Gastrocnemius medialis (tissue), 4 donors: ENCODE data around the gene FGF14. TPM values are rescaled to one million over a fixed set of nuclear protein-coding genes. Genes with fewer than 3 reads are reported as not detected.
"Not testable (repeated sequence)": the region's sequence is repeated elsewhere in the genome, so short reads cannot be mapped to it uniquely, and the experiment has no call there.

Source experiments
- ATAC-seq, 2 donors: fragments of 150-250 bp; one replicate each; pipeline ENCODE4 v1.9.1; 2016
- DNase-seq, 2 donors: peaks; one replicate each; pipeline ENCODE4 v3.0.0-alpha.2; 2019
- H3K27ac ChIP-seq, 4 donors: fragments of 200-600 bp; sonication (generic); 1 replicate in 1 of 4; 2 replicates in 3 of 4; pipeline ENCODE4 v1.5.1; 2016 to 2018; ENCODE audit warnings: mild to moderate bottlenecking in 2 of 4, moderate library complexity in 1 of 4
- H3K27me3 ChIP-seq, 3 donors: fragments of 200-600 bp; sonication (generic) in 2 of 3; 1 replicate in 1 of 3; 2 replicates in 2 of 3; pipeline versions ENCODE4 v1.5.1 to v1.6.0; 2016 to 2019; ENCODE audit warnings: mild to moderate bottlenecking in 1 of 3, moderate library complexity in 1 of 3
- H3K36me3 ChIP-seq, 2 donors: fragments of 200-600 bp; sonication (generic) in 1 of 2; one replicate each; pipeline ENCODE4 v1.5.1; 2017 to 2018
- H3K4me1 ChIP-seq, 2 donors: fragments of 200-600 bp; sonication (generic) in 1 of 2; one replicate each; pipeline ENCODE4 v1.5.1; 2016 to 2017; ENCODE audit warnings: mild to moderate bottlenecking in 2 of 2
- H3K4me3 ChIP-seq, 4 donors: fragments of 200-600 bp; sonication (generic) in 3 of 4; 1 replicate in 1 of 4; 2 replicates in 3 of 4; pipeline ENCODE4 v1.5.1; 2016 to 2019; ENCODE audit warnings: mild to moderate bottlenecking in 2 of 4
- H3K9me3 ChIP-seq, 3 donors: fragments of 200-600 bp; sonication (generic) in 2 of 3; 1 replicate in 1 of 3; 2 replicates in 2 of 3; pipeline ENCODE4 v1.5.1; 2016 to 2019
- CTCF ChIP-seq, 5 experiments: fragments of 450-650 bp in 3 of 5; fragments of 200-600 bp in 2 of 5; sonication (generic) in 2 of 5; IDR thresholded peaks in 4 of 5; conservative IDR thresholded peaks in 1 of 5; 1 replicate in 4 of 5; 2 replicates in 1 of 5; pipeline ENCODE4 v1.5.1; 2016 to 2019; ENCODE audit warnings: antibody characterized with exemption in 5 of 5, mild to moderate bottlenecking in 3 of 5, moderate library complexity in 3 of 5
- POLR2A ChIP-seq, 2 donors: fragments of 450-650 bp; IDR thresholded peaks; one replicate each; pipeline ENCODE4 v1.6.1; 2017; ENCODE audit warnings: antibody characterized with exemption in 2 of 2, mild to moderate bottlenecking in 2 of 2, moderate library complexity in 2 of 2
- in situ Hi-C, 4 donors: fragments of 200-750 bp; cut with MboI; loops; one replicate each; pipeline versions ENCODE4 v1.15.0 to v1.8.0; 2017; ENCODE audit warnings: low sequenced_read_pairs in 4 of 4
- intact Hi-C: fragments of 100-400 bp; cut with DNase I; formaldehyde crosslinking; loops from one replicate; pipeline ENCODE4 v1.15.1; 2023; ENCODE audit warnings: low total_unique reads
- total RNA-seq, 4 donors: library from RNA; depleted of rRNA; stranded (reverse); fragments of >200 nt; gene quantifications; one replicate each; pipeline versions ENCODE4 v1.1.0 to v1.2.3, GENCODE V29; 2016

FGF14 gene
- total RNA-seq, 4 donors from 2014 or later = 0.02 TPM; not detected in 3

GRCh38 chr13:102117175-102117831 is 284.5 kb downstream of the FGF14 start:
- H3K27ac ChIP-seq = no peak overlapping the region
- in situ Hi-C loops (no loop called here), intact Hi-C loops (no loop called here)
- H3K4me3 ChIP-seq = no peak overlapping the region
- no peaks in the 10 kb centered on the region for H3K27me3 ChIP-seq
- ATAC-seq = no peak
- no peaks in the 10 kb centered on the region for H3K9me3 ChIP-seq
- no peak for DNase-seq
- H3K36me3 ChIP-seq = no peaks in the 10 kb centered on the region
- no peaks in the 10 kb centered on the region for H3K4me1 ChIP-seq
- TF ChIP-seq CTCF (IDR thresholded peaks at IDR 0.05 in 4 of 5, conservative IDR thresholded peaks at IDR 0.05 in 1 of 5) = no peak
- TF ChIP-seq POLR2A (IDR thresholded peaks at IDR 0.05) = no peak

GRCh38 chr13:102103469-102103868 is 298.4 kb downstream of the FGF14 start:
- intact Hi-C loops = no loop called here
- H3K4me3 ChIP-seq = no peak overlapping the region
- no peaks in the 10 kb centered on the region for H3K9me3 ChIP-seq
- in situ Hi-C loops = no loop called here
- no peak overlapping the region for H3K27ac ChIP-seq
- no peaks in the 10 kb centered on the region for H3K4me1 ChIP-seq
- ATAC-seq (no peak), DNase-seq (no peak)
- TF ChIP-seq POLR2A (IDR thresholded peaks at IDR 0.05) = no peak
- no peak for TF ChIP-seq CTCF (IDR thresholded peaks at IDR 0.05 in 4 of 5, conservative IDR thresholded peaks at IDR 0.05 in 1 of 5)
- H3K36me3 ChIP-seq = no peaks in the 10 kb centered on the region
- H3K27me3 ChIP-seq = no peaks in the 10 kb centered on the region

- in situ Hi-C loops = no loop called here
- ATAC-seq (no peak), DNase-seq (no peak)
- no peak overlapping the region for H3K4me3 ChIP-seq
- no peaks in the 10 kb centered on the region for H3K9me3 ChIP-seq
- no peaks in the 10 kb centered on the region for H3K36me3 ChIP-seq
- no peak overlapping the region for H3K27ac ChIP-seq
- TF ChIP-seq CTCF (IDR thresholded peaks at IDR 0.05 in 4 of 5, conservative IDR thresholded peaks at IDR 0.05 in 1 of 5) = no peak
- no peak for TF ChIP-seq POLR2A (IDR thresholded peaks at IDR 0.05)
- intact Hi-C loops = no loop called here
- no peaks in the 10 kb centered on the region for H3K27me3 ChIP-seq
- no peaks in the 10 kb centered on the region for H3K4me1 ChIP-seq
Observed at GRCh38 chr13:102100234-102100633, 301.6 kb downstream of the FGF14 start.

- Histone ChIP-seq H3K4me1 (no peaks in the 10 kb centered on the region), H3K27me3 (no peaks in the 10 kb centered on the region), H3K36me3 (no peaks in the 10 kb centered on the region), H3K27ac (no peak overlapping the region), H3K4me3 (no peak overlapping the region), H3K9me3 (no peaks in the 10 kb centered on the region)
- TF ChIP-seq POLR2A (IDR thresholded peaks at IDR 0.05) = no peak
- DNase-seq (no peak), ATAC-seq (no peak)
- intact Hi-C loops (no loop called here), in situ Hi-C loops (no loop called here)
Observed at GRCh38 chr13:102097708-102098107, 304.1 kb downstream of the FGF14 start.

GRCh38 chr13:102093288-102093687 is 308.6 kb downstream of the FGF14 start:
- ATAC-seq, H3K27me3 ChIP-seq, H3K9me3 ChIP-seq, in situ Hi-C loops, DNase-seq, intact Hi-C loops, H3K27ac ChIP-seq, H3K4me1 ChIP-seq, H3K4me3 ChIP-seq, H3K36me3 ChIP-seq: not testable (repeated sequence)

GRCh38 chr13:102091231-102091630 is 310.6 kb downstream of the FGF14 start:
- TF ChIP-seq CTCF (IDR thresholded peaks at IDR 0.05 in 4 of 5, conservative IDR thresholded peaks at IDR 0.05 in 1 of 5) = no peak
- TF ChIP-seq POLR2A (IDR thresholded peaks at IDR 0.05) = no peak
- no peaks in the 10 kb centered on the region for H3K27me3 ChIP-seq
- ATAC-seq (no peak), DNase-seq (no peak)
- H3K36me3 ChIP-seq = no peaks in the 10 kb centered on the region
- intact Hi-C loops = loop anchor here (2.0 kb wide), 1 partner anchor 302 kb away; no protein-coding TSS in a partner anchor
- H3K4me3 ChIP-seq = no peak overlapping the region
- in situ Hi-C loops = no loop called here
- H3K27ac ChIP-seq = no peak overlapping the region
- H3K4me1 ChIP-seq = peaks cover 8 to 10% of the 10 kb centered on the region in 2 donors
- no peaks in the 10 kb centered on the region for H3K9me3 ChIP-seq
